Ishikawa (cell line): ENCODE measurements around the gene STK4.

Experiments used
- CEBPB ChIP-seq: IDR thresholded peaks from 2 replicates; pipeline ENCODE4 v1.6.1; 2012
- CREB1 ChIP-seq: IDR thresholded peaks from 2 replicates; pipeline ENCODE4 v1.6.1; 2012; ENCODE audit warnings: low read depth
- EGR1 ChIP-seq: IDR thresholded peaks from 2 replicates; pipeline ENCODE4 v1.6.1; 2012
- EP300 ChIP-seq: IDR thresholded peaks from 2 replicates; pipeline ENCODE4 v1.6.1; 2012; ENCODE audit warnings: borderline replicate concordance
- FOXM1 ChIP-seq: IDR thresholded peaks from 2 replicates; pipeline ENCODE4 v1.6.1; 2012; ENCODE audit warnings: low read depth, borderline replicate concordance
- NFIC ChIP-seq: IDR thresholded peaks from 2 replicates; pipeline ENCODE4 v1.6.1; 2012
- RAD21 ChIP-seq: IDR thresholded peaks from 2 replicates; pipeline ENCODE4 v1.6.1; 2012; ENCODE audit warnings: low read depth
- TAF1 ChIP-seq: IDR thresholded peaks from 2 replicates; pipeline ENCODE4 v1.6.1; 2012; ENCODE audit warnings: low read depth, mild to moderate bottlenecking
- TCF12 ChIP-seq: IDR thresholded peaks from 2 replicates; pipeline ENCODE4 v1.6.1; 2012; ENCODE audit warnings: low read depth
- TEAD4 ChIP-seq: IDR thresholded peaks from 2 replicates; pipeline ENCODE4 v1.6.1; 2012
- YY1 ChIP-seq: IDR thresholded peaks from 2 replicates; pipeline ENCODE4 v1.6.1; 2012; ENCODE audit warnings: low read depth
- ZBTB7A ChIP-seq: IDR thresholded peaks from 2 replicates; pipeline ENCODE4 v1.6.1; 2012; ENCODE audit warnings: low read depth
- TF ChIP-seq, protein P1 (sequence below): IDR thresholded peaks from 2 replicates; pipeline ENCODE4 v1.6.1; 2012
- TF ChIP-seq, protein P2 (sequence below): IDR thresholded peaks from 2 replicates; pipeline ENCODE4 v1.6.1; 2012
- TF ChIP-seq, protein P3 (sequence below): IDR thresholded peaks from 2 replicates; pipeline ENCODE4 v1.6.1; 2012; ENCODE audit warnings: low read depth, mild to moderate bottlenecking

Gene STK4

DNA sequence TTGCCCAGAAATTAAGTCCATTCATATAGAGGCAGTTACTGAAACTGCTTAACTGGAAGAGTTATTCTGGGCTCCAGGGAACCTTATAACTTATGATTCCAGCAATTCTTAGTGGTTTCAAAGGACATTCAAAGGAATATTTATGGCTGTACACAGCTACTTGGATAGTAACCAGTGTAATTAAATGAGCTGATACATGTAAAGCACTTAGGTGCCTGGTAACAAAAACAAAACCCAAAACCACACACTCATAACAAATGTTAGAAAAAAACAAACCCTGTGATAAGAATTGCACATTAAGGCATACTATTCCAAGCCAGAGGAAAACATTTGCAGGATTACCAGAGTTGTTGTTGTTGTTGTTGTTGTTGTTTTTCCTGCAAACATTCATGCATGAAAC, 51.5 kb downstream of the STK4 start:
- TF ChIP-seq, protein P1, sequence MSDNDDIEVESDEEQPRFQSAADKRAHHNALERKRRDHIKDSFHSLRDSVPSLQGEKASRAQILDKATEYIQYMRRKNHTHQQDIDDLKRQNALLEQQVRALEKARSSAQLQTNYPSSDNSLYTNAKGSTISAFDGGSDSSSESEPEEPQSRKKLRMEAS: no peak
- TF ChIP-seq TCF12 (no peak), YY1 (no peak), TAF1 (no peak), EP300 (no peak), FOXM1 (no peak)

DNA sequence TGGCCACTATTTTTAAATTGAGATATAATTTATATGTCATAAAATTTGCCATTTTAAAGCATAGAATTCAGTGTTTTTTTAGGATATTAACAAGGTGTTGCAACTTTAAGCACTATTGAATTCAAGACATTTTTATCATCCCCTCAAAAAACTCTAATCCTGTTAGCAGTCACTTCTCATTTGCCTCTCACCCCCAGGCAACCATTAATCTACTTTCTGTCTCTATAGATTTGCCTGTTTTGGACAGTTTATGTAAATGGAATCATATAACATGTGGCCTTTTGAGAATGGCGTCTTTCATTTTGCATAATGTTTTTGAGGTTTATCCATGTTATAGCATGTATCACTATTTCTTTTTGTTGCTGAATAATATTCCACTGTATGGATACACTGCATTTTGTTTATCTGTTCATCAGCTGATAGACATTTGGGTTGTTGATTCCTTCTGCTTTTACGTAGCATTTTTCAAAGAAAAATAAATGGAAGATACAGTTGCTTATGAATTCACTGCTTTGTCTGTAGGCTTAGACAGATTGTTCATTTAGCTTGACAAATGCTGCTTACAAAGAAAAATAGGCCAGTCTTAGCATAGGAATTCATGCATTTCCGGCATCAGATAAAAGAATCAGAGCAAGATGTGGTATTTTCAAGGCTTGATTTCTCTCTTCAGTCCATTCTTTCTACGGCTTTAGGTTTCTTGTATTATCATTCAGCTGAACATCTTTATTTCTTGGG, 52.9 kb downstream of the STK4 start:
- TF ChIP-seq NFIC (no peak), ZBTB7A (no peak), CEBPB (no peak), CREB1 (no peak), YY1 (no peak), EGR1 (no peak), TEAD4 (no peak), TCF12 (no peak)
- TF ChIP-seq, protein P1: no peak
- TF ChIP-seq, protein P2, sequence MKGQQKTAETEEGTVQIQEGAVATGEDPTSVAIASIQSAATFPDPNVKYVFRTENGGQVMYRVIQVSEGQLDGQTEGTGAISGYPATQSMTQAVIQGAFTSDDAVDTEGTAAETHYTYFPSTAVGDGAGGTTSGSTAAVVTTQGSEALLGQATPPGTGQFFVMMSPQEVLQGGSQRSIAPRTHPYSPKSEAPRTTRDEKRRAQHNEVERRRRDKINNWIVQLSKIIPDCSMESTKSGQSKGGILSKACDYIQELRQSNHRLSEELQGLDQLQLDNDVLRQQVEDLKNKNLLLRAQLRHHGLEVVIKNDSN: no peak
- TF ChIP-seq, protein P3, sequence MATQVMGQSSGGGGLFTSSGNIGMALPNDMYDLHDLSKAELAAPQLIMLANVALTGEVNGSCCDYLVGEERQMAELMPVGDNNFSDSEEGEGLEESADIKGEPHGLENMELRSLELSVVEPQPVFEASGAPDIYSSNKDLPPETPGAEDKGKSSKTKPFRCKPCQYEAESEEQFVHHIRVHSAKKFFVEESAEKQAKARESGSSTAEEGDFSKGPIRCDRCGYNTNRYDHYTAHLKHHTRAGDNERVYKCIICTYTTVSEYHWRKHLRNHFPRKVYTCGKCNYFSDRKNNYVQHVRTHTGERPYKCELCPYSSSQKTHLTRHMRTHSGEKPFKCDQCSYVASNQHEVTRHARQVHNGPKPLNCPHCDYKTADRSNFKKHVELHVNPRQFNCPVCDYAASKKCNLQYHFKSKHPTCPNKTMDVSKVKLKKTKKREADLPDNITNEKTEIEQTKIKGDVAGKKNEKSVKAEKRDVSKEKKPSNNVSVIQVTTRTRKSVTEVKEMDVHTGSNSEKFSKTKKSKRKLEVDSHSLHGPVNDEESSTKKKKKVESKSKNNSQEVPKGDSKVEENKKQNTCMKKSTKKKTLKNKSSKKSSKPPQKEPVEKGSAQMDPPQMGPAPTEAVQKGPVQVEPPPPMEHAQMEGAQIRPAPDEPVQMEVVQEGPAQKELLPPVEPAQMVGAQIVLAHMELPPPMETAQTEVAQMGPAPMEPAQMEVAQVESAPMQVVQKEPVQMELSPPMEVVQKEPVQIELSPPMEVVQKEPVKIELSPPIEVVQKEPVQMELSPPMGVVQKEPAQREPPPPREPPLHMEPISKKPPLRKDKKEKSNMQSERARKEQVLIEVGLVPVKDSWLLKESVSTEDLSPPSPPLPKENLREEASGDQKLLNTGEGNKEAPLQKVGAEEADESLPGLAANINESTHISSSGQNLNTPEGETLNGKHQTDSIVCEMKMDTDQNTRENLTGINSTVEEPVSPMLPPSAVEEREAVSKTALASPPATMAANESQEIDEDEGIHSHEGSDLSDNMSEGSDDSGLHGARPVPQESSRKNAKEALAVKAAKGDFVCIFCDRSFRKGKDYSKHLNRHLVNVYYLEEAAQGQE: no peak

DNA sequence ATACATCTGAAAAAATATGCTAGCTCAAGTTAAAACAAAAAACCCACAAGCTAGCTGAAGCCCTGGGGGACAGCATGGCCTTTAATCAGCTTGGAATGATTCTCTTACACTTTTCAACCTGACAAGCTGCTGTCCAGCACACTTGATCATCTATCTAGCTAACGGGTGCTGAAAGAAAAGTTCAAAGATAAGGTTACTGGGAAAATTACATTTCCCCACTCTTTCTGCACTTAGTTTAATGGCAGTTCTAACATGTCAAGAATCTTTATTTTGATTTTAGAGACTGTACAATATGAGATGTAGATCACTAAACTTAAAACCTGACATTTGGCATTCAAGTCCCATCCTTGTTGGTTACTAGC, 53.4 kb downstream of the STK4 start:
- TF ChIP-seq, protein P3: peak; percentile 59; the same call in 1 of the 2 replicates
- TF ChIP-seq TCF12: no peak
- no peak for TF ChIP-seq FOXM1

DNA sequence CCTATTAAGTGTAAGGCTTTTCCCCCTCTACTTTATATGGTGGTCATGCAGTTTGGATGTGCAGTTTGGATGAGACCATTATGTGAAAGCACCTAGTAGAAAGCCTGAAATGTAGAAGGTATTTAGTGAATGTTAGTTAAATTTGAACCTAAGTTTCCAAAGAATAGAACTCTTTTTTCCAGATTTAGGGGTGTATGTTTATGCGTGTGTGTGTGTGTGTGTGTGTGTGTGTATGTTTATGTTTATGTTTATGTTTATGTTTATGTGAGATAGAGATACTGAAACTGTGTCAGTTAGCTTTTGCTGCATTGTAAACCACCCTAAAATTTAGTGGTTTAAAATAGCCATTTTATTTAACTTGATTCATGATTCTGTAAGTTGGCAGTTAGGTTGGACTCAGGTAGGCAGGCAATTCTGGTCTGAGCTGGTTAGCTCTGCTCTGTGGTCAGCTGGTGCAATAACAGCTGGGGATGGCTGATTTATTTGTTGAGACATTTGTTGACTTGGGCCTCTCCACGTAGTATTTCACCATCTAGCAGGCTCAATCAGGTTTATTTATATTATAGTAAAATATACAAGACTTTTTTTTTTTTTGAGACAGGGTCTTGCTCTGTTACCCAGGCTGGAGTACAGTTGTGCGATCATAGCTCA, 54.0 kb downstream of the STK4 start:
- no peak for TF ChIP-seq NFIC
- TF ChIP-seq CEBPB: no peak
- TF ChIP-seq, protein P1: no peak
- TF ChIP-seq TCF12: no peak
- TF ChIP-seq, protein P2: no peak
- no peak for TF ChIP-seq FOXM1
- TF ChIP-seq, protein P3: no peak
- no peak for TF ChIP-seq CREB1
- TF ChIP-seq RAD21: no peak
- TF ChIP-seq TAF1: no peak
- no peak for TF ChIP-seq TEAD4
- TF ChIP-seq YY1: no peak
- TF ChIP-seq EGR1: no peak
- no peak for TF ChIP-seq EP300
- no peak for TF ChIP-seq ZBTB7A
